PC-3 (cell line): ENCODE results near the gene MACROD1. TPM values are rescaled to one million over a fixed set of nuclear protein-coding genes. Genes with fewer than 3 reads are reported as not detected.

Source experiments
- ATAC-seq: fragments of 200-7000 bp; cut with Tn5 transposase; 2 replicates; pipeline ENCODE4 v1.9.1; 2020; ENCODE audit warnings: mild to moderate bottlenecking, moderate library complexity
- BruUV-seq: library from RNA; stranded (reverse); fragments of 400-500 nt; replicated peaks from 2 replicates; lab custom pipeline; 2021; lab: Mats Ljungman, UMichigan
- CTCF ChIA-PET: fragments of 300-600 bp; sonication (Branson Sonifier 250); formaldehyde crosslinking; loops from one replicate; lab custom pipeline; 2022; ENCODE audit warnings: antibody characterized with exemption; lab: Charles Lee
- POLR2A ChIA-PET: fragments of 300-600 bp; sonication (Branson Sonifier 250); formaldehyde crosslinking; loops from one replicate; lab custom pipeline; 2022; ENCODE audit warnings: antibody characterized with exemption; ENCODE audit not compliant: unreplicated experiment; lab: Charles Lee
- DNase-seq: peaks from one replicate; pipeline ENCODE4 v3.0.0-alpha.2; 2015
- H2AFZ ChIP-seq: fragments of 300-600 bp; sonication (generic); 2 replicates; pipeline ENCODE4 v1.6.0; 2016; ENCODE audit warnings: antibody characterized with exemption, low read length
- H3F3A ChIP-seq: fragments of 300-600 bp; sonication (generic); one replicate; pipeline ENCODE4 v1.6.0; 2017; ENCODE audit warnings: antibody characterized with exemption, low read length, control low read depth, mild to moderate bottlenecking; ENCODE audit not compliant: unreplicated experiment
- H3K27ac ChIP-seq: fragments of 300-600 bp; sonication (generic); 2 replicates; pipeline ENCODE4 v1.5.1; 2016; ENCODE audit warnings: mild to moderate bottlenecking, low read length
- H3K27me3 ChIP-seq: fragments of 300-600 bp; sonication (generic); 2 replicates; pipeline ENCODE4 v1.6.1; 2016; ENCODE audit warnings: low read length, mixed read lengths
- H3K36me3 ChIP-seq: fragments of 300-600 bp; sonication (generic); 2 replicates; pipeline ENCODE4 v1.6.1; 2016; ENCODE audit warnings: low read depth, mixed run types, low read length, mixed read lengths
- H3K4me1 ChIP-seq: fragments of 300-600 bp; sonication (generic); 2 replicates; pipeline ENCODE4 v1.5.1; 2016; ENCODE audit warnings: low read length; ENCODE audit not compliant: insufficient read depth
- H3K4me2 ChIP-seq: fragments of 300-600 bp; sonication (generic); 2 replicates; pipeline ENCODE4 v1.6.0; 2016; ENCODE audit warnings: low read length
- H3K4me3 ChIP-seq: fragments of 300-600 bp; sonication (generic); 2 replicates; pipeline ENCODE4 v1.5.1; 2016; ENCODE audit warnings: mild to moderate bottlenecking, low read length, mixed read lengths
- H3K79me2 ChIP-seq: fragments of 300-600 bp; sonication (generic); 2 replicates; pipeline ENCODE4 v1.6.1; 2017; ENCODE audit warnings: low read length, mixed read lengths
- H3K9ac ChIP-seq: fragments of 300-600 bp; sonication (generic); 2 replicates; pipeline ENCODE4 v1.6.0; 2016; ENCODE audit warnings: mild to moderate bottlenecking, low read length
- H3K9me2 ChIP-seq: fragments of 300-600 bp; sonication (generic); replicated peaks from 2 replicates; pipeline ENCODE4 v1.6.1; 2016; ENCODE audit warnings: mixed run types, low read length, mixed read lengths
- H3K9me3 ChIP-seq: fragments of 300-600 bp; sonication (generic); 2 replicates; pipeline ENCODE4 v1.6.1; 2016; ENCODE audit warnings: low read length, mixed read lengths
- H4K20me1 ChIP-seq: fragments of 300-600 bp; sonication (generic); 2 replicates; pipeline ENCODE4 v1.6.1; 2016; ENCODE audit warnings: low read length, mixed read lengths
- CTCF ChIP-seq: fragments of 300-600 bp; sonication (generic); conservative IDR thresholded peaks from 2 replicates; pipeline ENCODE4 v1.5.1; 2017; ENCODE audit warnings: antibody characterized with exemption, low read depth, mild to moderate bottlenecking, low read length
- EZH2 ChIP-seq: fragments of 300-600 bp; sonication (generic); IDR thresholded peaks from one replicate; pipeline ENCODE4 v1.6.1; 2017; ENCODE audit warnings: antibody characterized with exemption, mild to moderate bottlenecking, low read length; ENCODE audit not compliant: unreplicated experiment
- EZH2phosphoT487 ChIP-seq: fragments of 300-600 bp; sonication (generic); IDR thresholded peaks from 2 replicates; pipeline ENCODE4 v1.6.1; 2018; ENCODE audit warnings: mild to moderate bottlenecking, antibody characterized with exemption, low read length, borderline replicate concordance
- intact Hi-C: fragments of 100-400 bp; cut with micrococcal nuclease; formaldehyde crosslinking; loops from 2 replicates; pipeline ENCODE4 v1.9.0; 2023
- total RNA-seq: library from RNA; depleted of rRNA; stranded (reverse); fragments of >200 nt; gene quantifications from 2 replicates; pipeline ENCODE4 v1.2.3, GENCODE V29; 2014

MACROD1 gene
- total RNA-seq, 1 experiment from 2014 or later: 71.4 TPM

- intact Hi-C loops: loop anchor here (1.0 to 10.0 kb wide), 4 partner anchors 19 to 1461 kb away; partner anchors contain the start of genes DNAJC4, ESRRA, HNRNPUL2 and MACROD1
- H3K9me3 ChIP-seq: no peaks in the 10 kb centered on the region
- peak within 1 kb of the TSS; percentile 81 for H3K4me3 ChIP-seq
- H3F3A ChIP-seq: peaks cover 4% of the 10 kb centered on the region
- ATAC-seq: peak; percentile 86
- TF ChIP-seq CTCF (peak; percentile 39; the same call in 1 of the 2 replicates), EZH2 (no peak)
- peaks cover 27% of the 10 kb centered on the region for H3K4me1 ChIP-seq
- H3K79me2 ChIP-seq: peaks cover 28% of the 10 kb centered on the region
- H2AFZ ChIP-seq: peak within 1 kb of the TSS; percentile 58
- H3K27me3 ChIP-seq: no peaks in the 10 kb centered on the region
- ChIA-PET CTCF (interaction anchor here (0.5 to 1.6 kb wide), 6 partner anchors 10 to 169 kb away, joined by 3 to 10 read pairs (median 4); partner anchors contain the start of genes MACROD1, PRDX5 and TRMT112), POLR2A (interaction anchor here (0.7 to 2.0 kb wide), 4 partner anchors 19 to 863 kb away, joined by 3 to 17 read pairs (median 10); no protein-coding TSS in a partner anchor)
- peaks cover 14% of the 10 kb centered on the region for H4K20me1 ChIP-seq
- H3K9ac ChIP-seq: peak within 1 kb of the TSS; percentile 87
- H3K27ac ChIP-seq: peak within 1 kb of the TSS; percentile 59
- H3K9me2 ChIP-seq: no peaks in the 10 kb centered on the region
- peak within 1 kb of the TSS; percentile 94 for H3K4me2 ChIP-seq
- BruUV-seq: no TSS peak
- peak; percentile 100 for DNase-seq
- H3K36me3 ChIP-seq: peaks cover 21% of the 10 kb centered on the region
These were observed 20.0 kb upstream of the MACROD1 start, which contains the start of gene STIP1 for GRCh38 chr11:64185693-64186491. Gene STIP1 (plus strand): TSS chr11:64186171. CDS start chr11:64186262, 91 bp downstream.

GRCh38 chr11:64185175-64185692, 19.3 kb upstream of the MACROD1 start:
- H3K4me1 ChIP-seq: peaks cover 27% of the 10 kb centered on the region
- H3K4me2 ChIP-seq: peak overlapping the region; percentile 94
- no peak for TF ChIP-seq EZH2phosphoT487
- H3K9me2 ChIP-seq: no peaks in the 10 kb centered on the region
- ChIA-PET CTCF (interaction anchor here (0.5 to 1.6 kb wide), 7 partner anchors 9 to 170 kb away, joined by 3 to 10 read pairs (median 4); partner anchors contain the start of genes MACROD1, PRDX5 and TRMT112), POLR2A (interaction anchor here (0.7 to 2.0 kb wide), 3 partner anchors 19 to 864 kb away, joined by 3 to 17 read pairs (median 6); no protein-coding TSS in a partner anchor)
- DNase-seq (peak; percentile 77), ATAC-seq (peak; percentile 38)
- H2AFZ ChIP-seq: peak overlapping the region; percentile 58
- no peaks in the 10 kb centered on the region for H3K9me3 ChIP-seq
- H3F3A ChIP-seq: peaks cover 4% of the 10 kb centered on the region
- no peaks in the 10 kb centered on the region for H3K27me3 ChIP-seq
- peak overlapping the region; percentile 87 for H3K9ac ChIP-seq
- peaks cover 9% of the 10 kb centered on the region for H4K20me1 ChIP-seq
- TSS peak; percentile 75 for BruUV-seq
- peaks cover 28% of the 10 kb centered on the region for H3K79me2 ChIP-seq
- intact Hi-C loops: loop anchor here (2.0 to 10.0 kb wide), 3 partner anchors 18 to 1460 kb away; partner anchors contain the start of genes DNAJC4, HNRNPUL2, MACROD1 and TTC9C
- H3K27ac ChIP-seq: peak overlapping the region; percentile 59
- H3K36me3 ChIP-seq: peaks cover 15% of the 10 kb centered on the region
- H3K4me3 ChIP-seq: peak overlapping the region; percentile 81

- intact Hi-C loops: loop anchor here (2.0 to 10.0 kb wide), 2 partner anchors 17 to 1459 kb away; partner anchors contain the start of genes HNRNPUL2, MACROD1 and TTC9C
- TF ChIP-seq EZH2 (no peak), EZH2phosphoT487 (no peak), CTCF (no peak)
- BruUV-seq: no TSS peak
- Histone ChIP-seq H3K4me2 (peak overlapping the region; percentile 94), H3K9me3 (no peaks in the 10 kb centered on the region), H3K9ac (no peak overlapping the region), H3F3A (peaks cover 4% of the 10 kb centered on the region), H3K27me3 (no peaks in the 10 kb centered on the region), H3K4me1 (peaks cover 24% of the 10 kb centered on the region), H3K79me2 (peaks cover 28% of the 10 kb centered on the region), H3K36me3 (peaks cover 8% of the 10 kb centered on the region), H3K9me2 (no peaks in the 10 kb centered on the region), H4K20me1 (no peaks in the 10 kb centered on the region; the same call in 1 of the 2 replicates), H2AFZ (no peak overlapping the region), H3K4me3 (peak overlapping the region; percentile 81), H3K27ac (no peak overlapping the region)
- ATAC-seq (no peak), DNase-seq (no peak)
- CTCF ChIA-PET: interaction anchor here (0.6 kb wide), 2 partner anchors 13 to 69 kb away, joined by 6 to 11 read pairs; no protein-coding TSS in a partner anchor
- POLR2A ChIA-PET: no interaction called here
These were observed 18.0 kb upstream of the MACROD1 start for GRCh38 chr11:64183890-64184289.
